GM19467 (cell line): ENCODE measurements around the gene HAUS5.
"Not testable (repeated sequence)": the region's sequence is repeated elsewhere in the genome, so short reads cannot be mapped to it uniquely, and the experiment has no call there.

Experiments used
- ATAC-seq: cut with Tn5 transposase; IDR thresholded peaks from one replicate; pipeline ENCODE4 v1.9.1; 2021; ENCODE audit warnings: mild to moderate bottlenecking, moderate library complexity; ENCODE audit not compliant: unreplicated experiment

The HAUS5 gene

GRCh38 chr19:35642312-35642711 is 29.8 kb downstream of the HAUS5 start:
- no peak for ATAC-seq

- ATAC-seq = no peak
These were observed 30.3 kb downstream of the HAUS5 start for GRCh38 chr19:35642798-35643254.

GRCh38 chr19:35643255-35644205 is 31.0 kb downstream of the HAUS5 start:
- ATAC-seq = no peak

- ATAC-seq = peak; percentile 61
These were observed 31.9 kb downstream of the HAUS5 start for GRCh38 chr19:35644206-35644986.

GRCh38 chr19:35644987-35645679 is 32.6 kb downstream of the HAUS5 start:
- ATAC-seq = no peak

GRCh38 chr19:35645680-35646511 is 33.4 kb downstream of the HAUS5 start:
- no peak for ATAC-seq

- no peak for ATAC-seq
These were observed 35.8 kb downstream of the HAUS5 start, which contains the start of gene COX6B1 for GRCh38 chr19:35648017-35648961. TSS of gene COX6B1 (plus strand) at chr19:35648323. CDS start at chr19:35651244, 2,921 bp downstream.

GRCh38 chr19:35650581-35650980 is 38.0 kb downstream of the HAUS5 start:
- no peak for ATAC-seq

- not testable (repeated sequence) for ATAC-seq
These were observed 42.3 kb downstream of the HAUS5 start for GRCh38 chr19:35654828-35655227.

- no peak for ATAC-seq
These were observed 43.1 kb downstream of the HAUS5 start for GRCh38 chr19:35655600-35655999.

- no peak for ATAC-seq
These were observed 44.2 kb downstream of the HAUS5 start for GRCh38 chr19:35656700-35657099.

GRCh38 chr19:35657904-35658700 is 45.6 kb downstream of the HAUS5 start:
- no peak for ATAC-seq

- ATAC-seq = no peak
These were observed 49.4 kb downstream of the HAUS5 start for GRCh38 chr19:35661995-35662340.

GRCh38 chr19:35663981-35664380 is 51.4 kb downstream of the HAUS5 start:
- no peak for ATAC-seq

GRCh38 chr19:35665157-35665556 is 52.6 kb downstream of the HAUS5 start:
- no peak for ATAC-seq

- ATAC-seq = no peak
These were observed 53.1 kb downstream of the HAUS5 start for GRCh38 chr19:35665604-35666003.

GRCh38 chr19:35666251-35666913 is 53.8 kb downstream of the HAUS5 start, which contains the start of gene UPK1A:
TSS of gene UPK1A (plus strand) at chr19:35666517. CDS start at chr19:35666813, 296 bp downstream.
- ATAC-seq = no peak

- ATAC-seq = no peak
These were observed 57.0 kb downstream of the HAUS5 start for GRCh38 chr19:35669566-35669965.
